NCI-H2171 (cell line): ENCODE data around the gene PDP2.
"Not testable (repeated sequence)": the region's sequence is repeated elsewhere in the genome, so short reads cannot be mapped to it uniquely, and the experiment has no call there.

Source experiments
- DNase-seq: peaks from one replicate; lab custom pipeline; 2025; lab: John Stamatoyannopoulos, UW

PDP2 gene

DNA sequence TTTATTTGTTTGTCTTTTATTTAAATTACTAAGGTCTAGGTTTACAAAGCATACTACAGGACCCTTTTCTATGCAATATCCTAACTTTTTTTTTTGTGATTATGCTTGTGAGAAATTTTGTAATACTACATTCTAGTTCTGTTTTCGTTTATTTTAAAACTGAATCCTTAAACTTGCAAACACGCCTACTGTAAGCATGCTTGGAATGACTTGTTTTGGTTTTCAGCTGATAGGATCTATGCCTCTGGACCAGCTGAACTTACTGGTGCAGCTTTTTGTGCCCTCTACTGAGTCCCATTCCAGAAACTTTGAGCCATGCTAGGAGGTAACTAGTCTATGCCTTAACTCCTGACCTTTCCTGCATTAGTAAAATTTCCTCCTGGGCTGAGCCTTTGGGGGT lies 6.0 kb downstream of the PDP2 start:
- DNase-seq: no peak

DNA sequence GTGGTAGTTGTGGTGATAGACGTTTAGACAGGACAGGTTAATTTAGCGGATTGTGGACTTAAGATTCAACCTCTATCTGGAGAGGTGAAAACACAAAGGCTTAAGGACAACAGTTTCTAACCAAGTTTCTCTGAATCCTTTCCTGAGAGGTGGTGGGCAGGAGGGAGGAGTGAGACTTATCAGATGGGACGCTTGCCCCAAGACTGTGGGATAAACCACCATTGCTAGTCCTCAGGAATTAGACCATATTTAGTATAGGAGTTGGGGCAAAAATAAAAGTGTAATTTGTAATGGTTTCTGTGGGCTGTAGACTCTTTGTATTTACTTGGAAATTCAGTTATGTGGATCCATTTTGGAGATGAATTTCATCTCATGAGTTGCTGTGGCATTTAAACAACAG lies 6.6 kb downstream of the PDP2 start:
- DNase-seq: no peak

DNA sequence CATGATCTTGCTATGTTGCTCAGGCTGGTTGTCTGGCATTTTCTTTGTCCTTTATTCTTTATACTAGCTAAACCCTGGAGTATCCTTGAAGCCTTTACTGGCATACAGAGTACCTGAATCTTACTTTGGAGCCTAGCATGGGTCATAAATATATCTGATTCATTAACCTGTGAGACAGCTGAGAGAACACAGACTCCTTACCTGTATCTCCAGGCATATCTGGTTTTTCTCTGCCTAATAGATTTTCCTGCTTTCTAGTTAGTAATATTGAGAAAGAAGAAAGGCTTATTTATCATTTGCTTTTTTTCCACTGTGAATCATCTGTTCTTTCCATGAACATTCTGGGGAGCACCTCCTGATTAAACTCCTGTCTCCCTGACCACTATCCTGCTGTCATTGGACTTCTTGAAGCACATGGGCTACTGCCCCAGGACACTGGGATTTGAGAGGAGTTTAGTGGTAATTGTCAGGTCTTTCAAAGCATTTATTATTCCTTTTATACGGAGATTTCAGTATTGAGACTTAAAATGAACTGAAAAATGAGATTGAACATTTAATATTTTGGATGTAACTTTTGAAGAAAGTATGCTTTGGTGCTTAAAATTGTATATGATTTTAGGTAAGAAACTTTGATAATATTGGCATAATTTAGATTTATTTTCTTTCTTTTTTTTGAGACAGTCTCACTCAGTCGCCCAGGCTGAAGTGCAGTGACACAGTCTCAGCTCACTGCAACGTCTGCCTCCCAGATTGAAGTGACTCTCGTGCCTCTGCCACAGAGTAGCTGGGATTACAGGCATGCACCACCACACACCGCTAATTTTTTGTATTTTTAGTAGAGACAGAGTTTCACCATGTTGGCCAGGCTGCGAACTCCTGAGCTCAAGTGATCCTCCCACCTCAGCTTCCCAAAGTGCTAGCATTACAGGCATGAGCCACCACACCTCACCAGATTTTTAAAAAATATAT lies 8.6 kb downstream of the PDP2 start:
- DNase-seq: no peak

DNA sequence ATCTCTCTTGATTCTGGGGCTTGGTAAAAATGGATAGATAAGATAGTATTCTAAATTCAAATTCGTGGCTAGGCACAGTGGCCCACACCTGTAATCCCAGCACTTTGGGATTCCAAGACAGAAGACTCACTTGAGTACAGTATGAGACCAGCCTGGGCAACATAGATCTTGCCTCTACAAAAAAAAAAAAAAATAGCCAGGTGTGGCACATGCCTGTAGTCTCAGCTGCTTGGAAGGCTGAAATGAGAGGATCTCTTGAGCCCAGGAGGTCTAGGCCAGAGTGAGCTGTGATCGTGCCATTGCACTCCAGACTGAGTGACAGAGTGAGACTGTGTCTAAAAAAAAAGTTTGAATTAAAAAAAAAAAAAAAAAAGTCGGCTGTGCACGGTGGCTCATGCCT lies 9.3 kb downstream of the PDP2 start:
- no peak for DNase-seq

DNA sequence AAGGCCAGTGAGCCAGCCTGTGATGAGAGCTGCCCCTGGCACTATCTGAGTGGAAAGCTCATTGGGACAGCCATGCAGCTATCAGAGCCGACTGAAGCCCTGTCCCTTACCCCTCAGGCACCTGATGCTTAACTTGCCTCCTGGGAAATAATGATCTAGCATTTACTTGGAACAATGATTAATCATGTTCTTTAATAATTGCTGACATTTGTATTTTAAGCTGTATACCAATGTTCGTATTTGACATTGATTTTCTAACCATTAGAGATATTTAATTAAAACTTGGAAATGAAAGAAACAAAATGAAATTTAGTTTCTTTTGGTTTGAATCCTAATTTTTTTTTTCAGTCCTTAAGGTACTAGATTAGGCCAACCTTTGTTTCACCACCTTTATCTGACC lies 10.5 kb downstream of the PDP2 start:
- no peak for DNase-seq

DNA sequence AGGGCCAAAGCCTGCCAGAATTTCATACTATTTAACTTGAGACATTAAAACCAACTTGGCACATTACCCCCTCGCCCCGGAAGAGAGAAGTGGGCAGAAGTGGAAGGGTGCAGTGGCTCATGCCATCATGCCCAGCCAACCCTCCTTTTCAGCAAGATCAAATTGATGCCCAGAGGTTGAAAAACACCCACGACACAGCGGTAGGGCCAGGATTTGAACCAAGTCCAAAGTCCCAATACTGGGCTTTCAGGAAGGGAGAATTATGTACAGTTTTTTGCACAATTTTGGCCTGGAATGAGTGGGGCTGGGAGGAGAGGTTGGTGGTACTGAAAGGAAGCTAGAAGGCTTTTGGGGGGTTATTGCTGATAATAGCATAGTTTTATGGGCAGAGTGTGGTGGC lies 11.0 kb downstream of the PDP2 start:
- DNase-seq: no peak

DNA sequence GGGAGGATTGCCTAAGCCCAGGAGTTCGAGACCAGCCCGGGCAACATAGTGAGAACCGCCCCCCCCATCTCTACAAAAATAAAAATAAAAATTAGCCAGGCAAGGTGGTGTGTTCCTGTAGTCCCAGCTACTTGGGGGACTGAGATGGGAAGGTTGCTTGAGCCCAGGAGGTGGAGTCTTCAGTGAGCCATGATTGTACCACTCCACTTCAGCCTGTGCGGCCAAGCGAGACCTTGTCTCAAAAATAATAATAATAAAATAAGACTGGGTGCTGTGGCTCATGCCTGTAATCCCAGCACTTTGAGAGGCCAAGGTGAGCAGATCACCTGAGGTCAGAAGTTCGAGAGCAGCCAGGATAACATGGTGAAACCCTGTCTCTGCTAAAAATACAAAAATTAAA lies 11.5 kb downstream of the PDP2 start:
- no peak for DNase-seq

DNA sequence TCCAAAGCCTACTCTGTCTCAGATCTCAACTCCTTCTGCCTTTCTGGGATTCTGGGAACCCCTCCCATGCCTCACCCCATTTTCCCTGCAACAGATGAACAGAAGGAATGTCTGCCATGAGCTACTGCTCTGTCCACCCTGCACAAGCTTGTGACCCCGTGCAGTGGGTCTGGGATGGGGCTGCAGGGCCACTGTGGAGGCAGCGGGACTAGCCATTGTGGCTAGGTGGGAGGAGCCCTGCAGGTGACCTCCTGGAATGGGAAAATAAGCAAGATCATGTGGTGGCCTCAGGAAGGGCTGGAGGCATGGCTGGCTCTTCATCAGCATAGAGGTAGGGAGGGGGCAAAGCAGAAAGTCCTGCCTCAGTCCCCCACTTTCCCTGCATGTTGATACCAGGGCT lies 13.7 kb downstream of the PDP2 start:
- no peak for DNase-seq

DNA sequence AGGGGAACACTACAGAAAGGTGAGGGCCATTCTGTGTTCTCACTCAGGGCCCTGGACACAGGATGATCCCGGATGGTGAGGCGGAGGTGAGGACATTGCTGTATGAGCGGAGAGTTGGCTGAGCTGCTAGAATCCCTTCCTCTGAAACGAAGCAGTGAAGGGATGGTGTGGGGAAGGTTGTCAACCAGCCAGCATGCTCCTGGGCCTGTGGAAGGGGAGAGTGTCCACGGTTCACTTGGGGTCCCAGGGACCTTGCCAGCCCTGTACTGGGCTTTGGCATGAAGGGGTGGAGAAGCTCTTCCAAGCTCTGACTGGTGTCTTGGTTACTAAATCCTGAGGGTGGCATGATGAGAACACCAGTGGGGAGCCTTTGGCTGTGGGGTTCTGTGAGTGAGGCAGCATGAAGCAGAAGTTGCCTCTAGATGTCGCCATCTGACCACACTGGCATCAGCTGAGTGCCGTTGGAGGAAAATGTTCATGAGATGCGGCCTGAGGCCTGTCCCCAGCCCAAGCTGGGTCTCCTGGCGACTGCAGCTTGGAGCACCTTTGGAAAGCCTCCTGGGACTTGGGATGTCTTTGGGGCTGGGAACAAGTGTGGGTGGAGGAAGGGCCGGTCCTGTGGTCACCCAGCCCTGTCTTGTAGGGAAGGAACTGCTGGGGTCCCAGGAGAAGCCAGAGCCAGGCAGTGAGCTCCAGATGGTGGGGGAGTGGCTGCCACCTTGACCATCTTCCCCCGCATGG lies 14.8 kb downstream of the PDP2 start:
- peak; percentile 59 for DNase-seq

DNA sequence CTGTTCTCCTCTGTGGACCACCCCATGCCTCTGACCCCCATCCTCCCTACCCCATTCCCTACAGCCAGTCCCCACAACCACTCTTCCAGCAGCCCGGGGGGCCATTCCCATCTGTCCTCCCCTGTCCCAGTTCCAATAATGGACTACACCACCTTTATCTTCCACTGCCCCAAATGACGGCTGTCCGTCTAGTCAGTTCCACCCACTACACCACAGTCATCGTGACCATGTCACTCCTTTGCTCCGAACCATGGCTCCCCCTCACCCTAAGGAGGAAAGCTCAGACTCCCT lies 15.3 kb downstream of the PDP2 start:
- no peak for DNase-seq

DNA sequence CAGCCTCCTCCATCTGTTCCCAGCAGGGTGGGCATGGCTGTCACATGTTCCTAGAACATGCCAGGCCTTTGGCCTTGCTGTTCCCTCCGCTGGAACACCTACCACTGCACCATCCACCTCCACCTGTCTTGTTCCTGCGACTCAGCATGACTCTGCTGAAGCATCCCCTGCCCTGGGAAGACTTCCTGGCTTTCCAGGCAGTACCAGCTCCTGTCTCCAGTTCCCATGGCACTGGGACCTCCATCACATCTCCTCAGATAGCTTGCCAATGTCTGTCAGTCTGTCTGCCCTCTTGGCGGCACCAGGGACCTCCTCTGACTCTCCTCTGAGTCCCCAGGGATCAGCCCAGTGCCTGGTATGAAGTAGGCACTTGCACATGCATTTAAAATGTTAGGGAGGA lies 15.7 kb downstream of the PDP2 start:
- no peak for DNase-seq

DNA sequence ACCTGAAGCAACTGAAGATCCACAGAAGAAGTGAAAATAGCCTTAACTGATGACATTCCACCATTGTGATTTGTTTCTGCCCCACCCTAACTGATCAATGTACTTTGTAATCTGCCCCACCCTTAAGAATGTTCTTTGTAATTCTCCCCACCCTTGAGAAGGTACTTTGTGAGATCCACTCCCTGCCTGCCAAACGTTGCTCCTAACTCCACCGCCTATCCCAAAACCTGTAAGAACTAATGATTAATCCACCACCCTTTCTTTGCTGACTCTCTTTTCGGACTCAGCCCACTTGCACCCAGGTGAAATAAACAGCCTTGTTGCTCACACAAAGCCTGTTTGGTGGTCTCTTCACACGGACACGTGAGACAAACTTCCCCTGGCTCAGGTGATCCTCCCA lies 16.4 kb downstream of the PDP2 start:
- DNase-seq: not testable (repeated sequence)

DNA sequence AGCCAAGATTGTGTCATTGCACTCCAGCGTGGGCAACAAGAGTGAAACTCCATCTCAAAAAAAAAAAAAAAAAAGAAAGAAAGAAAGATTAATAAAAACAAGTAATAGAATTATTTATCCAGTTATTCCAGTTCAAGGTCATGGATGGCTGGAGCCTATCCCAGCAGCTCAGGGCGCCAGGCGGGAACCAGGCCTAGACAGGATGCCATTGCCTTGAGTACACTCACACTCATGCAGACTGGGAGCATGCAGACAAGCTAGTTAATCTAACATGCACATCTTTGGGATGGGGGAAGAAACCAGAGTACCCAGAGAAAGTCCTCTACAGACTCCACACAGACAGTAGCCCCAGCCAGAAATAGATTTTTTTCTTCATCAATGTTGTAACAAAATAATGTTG lies 17.9 kb downstream of the PDP2 start:
- DNase-seq: no peak

DNA sequence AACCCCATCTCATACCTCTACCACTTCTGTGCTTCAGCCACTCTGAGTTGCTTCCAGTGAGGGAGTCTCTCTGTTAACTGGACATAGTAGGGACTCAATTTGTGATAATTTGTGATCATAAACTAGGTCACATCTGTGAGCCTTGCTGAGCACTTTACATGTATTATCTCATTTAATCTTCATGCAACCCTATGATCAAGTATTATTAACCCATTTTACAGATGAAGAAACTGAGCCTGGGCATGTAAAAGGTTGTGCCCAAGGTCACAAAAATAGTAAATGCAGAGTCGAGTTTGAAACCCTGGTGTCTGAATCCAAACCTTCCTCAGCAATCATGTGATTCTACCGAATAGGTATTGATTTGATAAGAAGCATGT lies 18.6 kb downstream of the PDP2 start:
- DNase-seq: no peak

DNA sequence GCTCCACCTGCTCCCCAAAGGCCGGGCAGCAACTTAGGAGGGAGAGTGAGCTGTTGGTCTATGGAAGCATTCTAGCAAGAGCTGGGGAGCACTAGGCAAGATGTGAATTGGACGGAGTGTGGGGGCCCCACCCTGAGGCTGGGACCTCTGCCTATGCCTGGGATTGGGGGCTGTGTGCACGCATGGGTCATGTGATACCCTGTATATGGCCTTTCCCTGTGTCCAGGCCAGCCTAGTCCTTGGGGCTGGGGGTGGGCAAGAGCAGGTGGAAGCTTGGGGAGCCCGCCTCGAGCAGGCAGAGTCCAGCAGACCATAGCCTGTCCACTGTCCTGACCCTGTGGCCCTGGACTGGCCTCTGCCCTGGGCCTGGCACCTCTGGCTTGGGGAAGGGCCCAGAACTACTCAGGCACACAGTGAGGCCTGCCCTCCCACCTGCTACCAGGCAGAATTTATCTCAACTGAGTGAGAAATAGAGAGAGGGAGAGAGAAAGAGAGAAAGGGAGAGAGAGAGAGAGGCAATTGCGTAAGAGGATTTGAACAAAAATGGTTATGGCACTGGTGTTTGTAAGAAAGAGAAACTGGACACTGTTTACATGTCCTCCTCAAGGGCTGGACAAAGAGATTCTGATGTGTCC lies 19.1 kb downstream of the PDP2 start:
- no peak for DNase-seq

DNA sequence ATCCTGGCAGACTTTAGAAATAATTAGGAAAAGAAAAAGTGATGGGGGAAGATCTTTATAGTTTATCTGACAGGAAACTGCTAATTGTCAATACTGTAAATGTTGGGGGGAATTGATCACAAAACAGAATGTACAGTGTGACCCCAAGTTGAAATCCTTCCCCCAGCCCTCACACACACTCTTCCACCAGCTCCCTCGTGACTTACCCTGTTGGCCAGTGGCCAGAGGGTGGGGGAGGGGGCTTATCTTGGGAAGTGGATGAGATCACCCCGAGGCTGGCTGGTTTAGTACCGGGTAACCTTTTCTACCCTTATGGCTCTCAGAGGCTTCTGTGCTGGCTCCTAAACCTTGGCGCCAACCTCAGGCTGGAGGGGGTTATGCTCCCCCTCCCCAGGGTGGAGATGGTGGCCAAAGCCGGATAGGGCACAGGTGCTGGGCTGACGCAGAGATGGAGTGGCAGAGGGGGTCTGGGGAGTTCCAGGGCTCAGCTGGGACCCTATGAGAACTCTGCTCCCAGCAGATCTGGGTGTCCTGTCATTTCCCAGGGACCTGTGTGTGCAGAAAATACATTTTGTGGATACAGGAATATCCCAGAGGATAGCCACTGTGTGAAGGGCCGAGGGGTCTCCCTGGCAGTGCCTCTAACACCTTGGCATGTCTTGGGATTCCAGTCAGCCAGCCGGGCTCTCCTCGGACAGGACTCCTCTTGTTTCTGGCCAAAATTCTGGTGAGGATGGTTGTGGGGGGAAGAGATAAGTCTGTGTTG lies 19.8 kb downstream of the PDP2 start:
- no peak for DNase-seq

DNA sequence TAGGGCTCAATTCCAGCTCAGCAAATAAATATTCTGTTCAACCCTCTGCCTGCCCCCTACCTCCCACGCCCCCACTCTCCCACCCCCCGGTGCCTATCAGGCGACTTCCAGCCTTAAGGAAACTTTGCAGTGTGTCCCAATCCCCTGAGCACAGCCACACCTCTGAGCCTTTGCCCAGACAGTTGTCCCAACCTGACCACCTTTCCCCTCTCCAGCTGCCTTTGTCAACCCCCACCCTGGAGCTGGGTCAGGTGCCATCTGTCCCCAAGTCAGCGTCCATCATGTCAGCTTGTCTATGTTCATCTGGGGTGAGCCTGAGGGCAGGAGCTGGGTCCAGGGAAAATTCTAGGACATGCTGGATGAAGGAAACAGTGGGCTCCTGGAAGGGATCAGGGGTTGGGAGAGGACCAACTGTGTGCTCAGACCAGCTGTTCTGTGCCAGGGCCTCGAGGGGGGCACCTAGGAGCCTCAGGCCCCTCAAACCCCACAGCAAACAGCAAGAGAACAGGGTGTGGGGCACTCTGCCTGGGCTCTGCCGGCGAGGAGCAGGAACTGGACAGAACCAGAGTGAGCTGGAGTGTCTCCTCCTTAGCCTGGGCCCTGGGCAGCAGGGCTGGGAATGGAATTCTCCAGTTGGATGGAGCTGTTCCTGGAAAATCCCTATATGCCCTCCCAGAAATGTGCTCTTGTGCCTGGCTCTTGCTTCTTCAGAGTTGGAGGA lies 20.6 kb downstream of the PDP2 start:
- DNase-seq: no peak

DNA sequence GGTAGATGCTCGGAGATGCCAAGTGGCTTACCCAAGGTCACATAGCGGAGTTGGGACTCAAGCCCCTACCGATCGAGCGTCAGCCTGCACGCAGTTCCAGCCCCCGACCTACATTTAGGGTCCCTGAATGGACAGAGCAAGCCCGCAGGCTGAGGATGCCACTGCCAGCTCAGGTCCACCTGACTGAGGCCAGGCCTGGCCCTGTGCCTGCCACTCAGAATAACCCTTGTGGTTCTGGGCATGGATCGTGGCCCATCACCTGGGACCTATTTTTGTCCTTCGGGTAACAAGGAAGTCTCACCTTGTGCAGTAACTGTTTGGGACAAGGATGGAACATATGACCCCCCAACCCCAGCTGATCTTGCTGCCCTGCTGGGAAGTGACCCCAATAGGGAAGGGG lies 21.3 kb downstream of the PDP2 start:
- DNase-seq: no peak

DNA sequence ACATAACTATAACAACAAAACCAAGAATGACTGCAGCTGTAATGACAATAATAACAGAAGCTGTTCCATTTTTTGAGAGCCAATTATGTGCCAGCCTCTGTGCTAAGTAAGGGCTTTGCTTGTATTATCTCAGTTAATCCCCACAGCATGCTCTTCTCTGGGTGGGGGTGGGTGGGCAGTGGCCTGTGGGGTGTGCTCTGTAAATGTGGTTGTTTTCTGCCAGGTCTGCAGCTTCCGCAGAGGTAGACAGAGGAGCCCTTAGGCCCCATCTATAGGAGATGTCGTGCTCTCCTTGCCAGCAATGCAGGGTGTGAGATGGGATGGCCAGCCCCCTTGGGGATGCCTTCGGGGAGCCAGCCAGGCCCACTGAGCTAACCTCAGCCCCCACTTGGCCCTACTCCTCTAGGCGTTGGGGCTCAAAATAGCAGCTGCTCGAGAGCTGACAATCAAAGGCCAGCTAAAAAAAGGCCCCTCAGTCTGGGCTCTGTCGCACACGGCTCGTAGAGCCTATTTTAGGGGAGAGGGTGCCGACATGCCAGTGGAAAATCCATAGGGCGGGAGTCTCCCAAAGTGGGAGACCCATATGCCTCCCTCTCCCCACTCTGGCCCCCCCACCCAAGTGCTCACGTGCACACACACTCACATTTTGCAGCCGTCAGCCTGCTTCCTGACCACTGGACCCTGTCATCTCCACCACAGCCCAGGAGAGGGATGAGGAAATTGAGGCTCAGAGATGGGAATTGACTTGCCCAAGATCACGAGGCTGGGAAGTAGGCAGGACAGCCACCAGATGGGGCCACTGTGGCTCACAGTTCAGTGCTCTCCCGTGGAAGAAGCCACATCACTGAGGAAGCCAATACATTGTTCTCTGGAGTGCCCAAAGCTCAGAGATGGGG lies 22.6 kb downstream of the PDP2 start:
- DNase-seq: no peak

DNA sequence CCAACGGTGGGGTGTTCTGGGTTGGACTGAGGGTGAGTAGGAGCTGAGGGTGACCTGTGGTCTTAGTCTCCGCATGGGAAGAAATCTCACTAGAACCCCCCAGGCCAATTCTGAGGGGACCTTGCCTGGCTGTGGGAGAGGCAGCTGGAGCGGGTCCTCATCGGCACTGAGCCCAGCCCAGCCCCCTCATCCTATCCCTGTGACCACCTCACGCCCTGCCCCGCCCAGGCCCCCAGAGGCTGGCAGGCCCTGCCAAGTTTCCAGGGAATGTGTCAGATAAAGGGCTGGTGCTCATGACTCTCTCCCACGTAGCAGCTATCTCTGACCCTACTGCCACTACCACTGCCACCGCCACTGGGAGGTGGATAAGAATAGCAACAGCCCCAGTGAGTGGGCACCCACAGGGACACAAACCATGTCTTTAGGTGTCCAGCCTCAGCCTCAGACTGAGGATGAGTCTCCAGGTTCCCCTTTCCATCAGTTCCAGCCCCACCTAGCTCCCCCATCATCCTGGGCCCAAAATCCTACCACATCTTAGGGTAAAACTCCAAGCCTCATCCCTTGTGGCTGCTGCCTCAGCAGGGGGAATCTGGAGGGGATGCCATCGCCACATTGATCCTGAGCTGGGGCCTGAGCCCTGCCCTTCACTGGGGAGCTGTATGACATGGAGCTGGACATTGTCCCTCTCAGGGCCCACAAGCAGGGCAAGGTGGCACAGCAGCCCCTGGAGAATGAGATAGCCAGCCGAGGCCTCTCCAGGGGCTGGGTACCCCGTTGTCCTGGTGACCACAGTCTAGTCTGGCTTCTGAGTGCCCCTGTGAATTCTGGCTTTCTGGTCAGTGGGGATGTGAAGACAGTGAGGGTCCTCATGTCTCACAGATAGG lies 23.5 kb downstream of the PDP2 start:
- DNase-seq: no peak
